Breast epithelium (tissue), 3 donors: ENCODE data around the gene ACSL3.

Experiments used
- POLR2A ChIP-seq: fragments of 450-650 bp; IDR thresholded peaks from one replicate; pipeline ENCODE4 v1.6.1; 2016; ENCODE audit warnings: antibody characterized with exemption, mild to moderate bottlenecking, moderate library complexity
- POLR2AphosphoS5 ChIP-seq, 3 donors: sonication (generic); formaldehyde crosslinking; IDR thresholded peaks; one replicate each; pipeline ENCODE4 v1.6.1; 2017; ENCODE audit warnings: antibody characterized with exemption in 3 of 3
- TF ChIP-seq, protein P1 (sequence below), 3 donors: fragments of 450-650 bp; IDR thresholded peaks; one replicate each; pipeline ENCODE4 v1.5.1; 2016 to 2017; ENCODE audit warnings: antibody characterized with exemption in 3 of 3, mild to moderate bottlenecking in 3 of 3, moderate library complexity in 3 of 3

DNA sequence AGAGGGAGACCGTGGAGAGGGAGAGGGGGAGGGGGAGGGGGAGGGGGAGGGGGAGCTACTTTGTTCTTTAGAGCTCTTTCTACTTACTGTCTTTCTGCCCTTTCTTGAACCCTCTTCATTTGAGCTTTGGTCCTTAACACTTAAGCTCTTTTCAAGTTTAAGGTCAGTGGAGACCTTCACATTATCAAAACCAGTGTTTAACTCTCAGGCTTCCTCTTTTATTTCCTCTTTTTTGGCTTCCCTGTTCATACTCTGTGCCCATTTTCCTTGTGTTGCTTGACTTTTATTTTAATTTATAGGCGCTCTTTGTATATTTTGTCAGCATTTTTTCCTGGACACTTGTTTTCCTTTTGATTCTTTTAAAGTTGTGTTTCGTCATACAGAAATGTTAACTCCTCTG is 37.1 kb downstream of the ACSL3 start:
- TF ChIP-seq, protein P1, sequence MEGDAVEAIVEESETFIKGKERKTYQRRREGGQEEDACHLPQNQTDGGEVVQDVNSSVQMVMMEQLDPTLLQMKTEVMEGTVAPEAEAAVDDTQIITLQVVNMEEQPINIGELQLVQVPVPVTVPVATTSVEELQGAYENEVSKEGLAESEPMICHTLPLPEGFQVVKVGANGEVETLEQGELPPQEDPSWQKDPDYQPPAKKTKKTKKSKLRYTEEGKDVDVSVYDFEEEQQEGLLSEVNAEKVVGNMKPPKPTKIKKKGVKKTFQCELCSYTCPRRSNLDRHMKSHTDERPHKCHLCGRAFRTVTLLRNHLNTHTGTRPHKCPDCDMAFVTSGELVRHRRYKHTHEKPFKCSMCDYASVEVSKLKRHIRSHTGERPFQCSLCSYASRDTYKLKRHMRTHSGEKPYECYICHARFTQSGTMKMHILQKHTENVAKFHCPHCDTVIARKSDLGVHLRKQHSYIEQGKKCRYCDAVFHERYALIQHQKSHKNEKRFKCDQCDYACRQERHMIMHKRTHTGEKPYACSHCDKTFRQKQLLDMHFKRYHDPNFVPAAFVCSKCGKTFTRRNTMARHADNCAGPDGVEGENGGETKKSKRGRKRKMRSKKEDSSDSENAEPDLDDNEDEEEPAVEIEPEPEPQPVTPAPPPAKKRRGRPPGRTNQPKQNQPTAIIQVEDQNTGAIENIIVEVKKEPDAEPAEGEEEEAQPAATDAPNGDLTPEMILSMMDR (IDR thresholded peaks at IDR 0.05), result no peak
- no peak for TF ChIP-seq POLR2A
- no peak for TF ChIP-seq POLR2AphosphoS5 (IDR thresholded peaks at IDR 0.05)
